T-cell (primary cell): Measurements from ENCODE around the gene POU4F3. TPM values are rescaled to one million over a fixed set of nuclear protein-coding genes. Genes with fewer than 3 reads are reported as not detected.

Experiments used
- ATAC-seq, 4 experiments: fragments of 200-7000 bp in 3 of 4; fragments of 150-1000 bp in 1 of 4; cut with Tn5 transposase; replicated peaks in 1 of 4; 1 replicate in 3 of 4; 2 replicates in 1 of 4; pipeline ENCODE4 v1.10.0; 2021; ENCODE audit warnings: moderate library complexity in 3 of 4, mild to moderate bottlenecking in 2 of 4, moderate number of reproducible peaks in 1 of 4
- CTCF ChIA-PET, 2 donors: fragments of 300-600 bp; sonication (Branson Sonifier 250); formaldehyde crosslinking; loops; one replicate each; lab custom pipeline; 2022; ENCODE audit warnings: antibody characterized with exemption in 2 of 2; lab: Charles Lee
- POLR2A ChIA-PET, 2 donors: fragments of 300-600 bp; sonication (Branson Sonifier 250); formaldehyde crosslinking; loops; one replicate each; lab custom pipeline; 2022; ENCODE audit warnings: antibody characterized with exemption in 2 of 2; lab: Charles Lee
- DNase-seq, 35 experiments: peaks; one replicate each; pipeline versions ENCODE4 v3.0.0 to v3.0.0-alpha.2; 2013 to 2023
- H3K27ac ChIP-seq: one replicate; pipeline ENCODE4 v1.5.1; 2013; ENCODE audit warnings: low read length
- H3K27me3 ChIP-seq, 2 experiments: replicated peaks in 1 of 2; 1 replicate in 1 of 2; 2 replicates in 1 of 2; pipeline versions ENCODE4 v1.6.1 to v1.7.0; 2013; ENCODE audit warnings: low read length in 1 of 2, mixed read lengths in 1 of 2; ENCODE audit not compliant: control insufficient read depth in 2 of 2, insufficient read depth in 2 of 2; ENCODE audit errors: extremely low read depth in 1 of 2
- H3K36me3 ChIP-seq, 2 donors: 1 replicate in 1 of 2; 2 replicates in 1 of 2; pipeline versions ENCODE4 v1.6.1 to v1.7.0; 2013; ENCODE audit warnings: low read length in 1 of 2; ENCODE audit not compliant: control insufficient read depth in 2 of 2, insufficient read depth in 1 of 2; ENCODE audit errors: extremely low read depth in 1 of 2
- H3K4me1 ChIP-seq, 2 experiments: 1 replicate in 1 of 2; 2 replicates in 1 of 2; pipeline versions ENCODE4 v1.6.1 to v1.7.0; 2013; ENCODE audit warnings: low read length in 2 of 2, mixed read lengths in 1 of 2; ENCODE audit not compliant: insufficient read depth in 2 of 2, control insufficient read depth in 1 of 2; ENCODE audit errors: extremely low read depth in 1 of 2
- H3K4me3 ChIP-seq, 2 donors: 1 replicate in 1 of 2; 2 replicates in 1 of 2; pipeline versions ENCODE4 v1.5.1 to v1.7.0; 2013; ENCODE audit warnings: mild to moderate bottlenecking in 2 of 2, low read length in 1 of 2, moderate library complexity in 1 of 2; ENCODE audit not compliant: control insufficient read depth in 1 of 2; ENCODE audit errors: extremely low read depth in 1 of 2
- H3K9me3 ChIP-seq: 2 replicates; pipeline ENCODE4 v1.7.0; 2013
- H3K27ac Mint-ChIP-seq, 2 donors: one replicate each; pipeline ENCODE4 v1.8.0; 2020 to 2021; ENCODE audit warnings: mild to moderate bottlenecking in 2 of 2, mixed read lengths in 2 of 2
- H3K27me3 Mint-ChIP-seq, 2 donors: one replicate each; pipeline ENCODE4 v1.8.0; 2021 to 2022; ENCODE audit warnings: mixed read lengths in 2 of 2
- H3K36me3 Mint-ChIP-seq: one replicate; pipeline ENCODE4 v1.8.0; 2021; ENCODE audit warnings: mixed read lengths
- H3K4me1 Mint-ChIP-seq, 3 donors: one replicate each; pipeline ENCODE4 v1.8.0; 2020 to 2022; ENCODE audit warnings: mixed read lengths in 3 of 3, mild to moderate bottlenecking in 1 of 3
- H3K4me3 Mint-ChIP-seq, 3 donors: one replicate each; pipeline ENCODE4 v1.8.0; 2020 to 2022; ENCODE audit warnings: mild to moderate bottlenecking in 3 of 3, mixed read lengths in 3 of 3, moderate library complexity in 3 of 3
- H3K9me3 Mint-ChIP-seq, 3 donors: one replicate each; pipeline ENCODE4 v1.8.0; 2020 to 2022; ENCODE audit warnings: mixed read lengths in 3 of 3
- WGBS: methylation state at CpG from one replicate; pipeline ENCODE4 v1.1.5; 2013; ENCODE audit warnings: missing lambda C conversion rate; ENCODE audit not compliant: insufficient coverage; 5-methylcytosine and 5-hydroxymethylcytosine counted together
- total RNA-seq, 35 experiments: library from RNA in 6 of 35; stranded (reverse) in 6 of 35; fragments of 120-200 nt in 1 of 35; gene quantifications; one replicate each; pipeline versions ENCODE4 v1.2.1 to v1.2.4 and lab custom pipeline; 2013 to 2026

POU4F3 gene
- total RNA-seq, 5 donors from 2014 or later (not counting 1 experiment from before 2014, with no cell fraction given) = 0.10 to 0.19 TPM; not detected in 3

- Mint-ChIP-seq H3K27me3 (peaks cover 19 to 44% of the 10 kb centered on the region in 2 donors), H3K27ac (no peak overlapping the region), H3K9me3 (peaks cover 0 to 7% (median 0%) of the 10 kb centered on the region in 3 donors), H3K4me1 (no peaks in the 10 kb centered on the region), H3K36me3 (no peaks in the 10 kb centered on the region), H3K4me3 (no peak overlapping the region)
- ATAC-seq (no peak), DNase-seq (no peak)
- POLR2A ChIA-PET = no interaction called here
- no peak overlapping the region for H3K4me3 ChIP-seq
- WGBS = no CpG with 5 or more reads among the region's 2 CpGs
- H3K9me3 ChIP-seq = no peaks in the 10 kb centered on the region
- no peaks in the 10 kb centered on the region for H3K4me1 ChIP-seq
- CTCF ChIA-PET = interaction anchor here in 1 of 2 donors (1.4 kb wide), 1 partner anchor 10 kb away, joined by 4 read pairs; no protein-coding TSS in a partner anchor
- peaks cover 3 to 13% of the 10 kb centered on the region in 2 experiments for H3K27me3 ChIP-seq
- no peak overlapping the region for H3K27ac ChIP-seq
- no peaks in the 10 kb centered on the region for H3K36me3 ChIP-seq
Measured at GRCh38 chr5:146376821-146377220, 38.2 kb downstream of the POU4F3 start.

GRCh38 chr5:146378986-146379385 lies 40.3 kb downstream of the POU4F3 start:
- no peaks in the 10 kb centered on the region for H3K4me1 ChIP-seq
- H3K4me3 Mint-ChIP-seq = no peak overlapping the region
- WGBS = 61% methylated on average over 25 of the region's 25 CpGs
- H3K4me1 Mint-ChIP-seq = no peaks in the 10 kb centered on the region
- no peaks in the 10 kb centered on the region for H3K36me3 ChIP-seq
- no peak for ATAC-seq
- no peaks in the 10 kb centered on the region for H3K9me3 ChIP-seq
- H3K36me3 Mint-ChIP-seq = no peaks in the 10 kb centered on the region
- ChIA-PET CTCF (no interaction called here), POLR2A (no interaction called here)
- peaks cover 3 to 13% of the 10 kb centered on the region in 2 experiments for H3K27me3 ChIP-seq
- no peak for DNase-seq
- H3K9me3 Mint-ChIP-seq = peaks cover 0 to 7% (median 0%) of the 10 kb centered on the region in 3 donors
- no peak overlapping the region for H3K27ac ChIP-seq
- H3K4me3 ChIP-seq = no peak overlapping the region
- no peak overlapping the region for H3K27ac Mint-ChIP-seq
- peaks cover 19 to 40% of the 10 kb centered on the region in 2 donors for H3K27me3 Mint-ChIP-seq

- no peaks in the 10 kb centered on the region for H3K36me3 Mint-ChIP-seq
- WGBS = no CpG with 5 or more reads among the region's 2 CpGs
- H3K4me1 ChIP-seq = no peaks in the 10 kb centered on the region
Measured at GRCh38 chr5:146380714-146381113, 42.1 kb downstream of the POU4F3 start.

DNA sequence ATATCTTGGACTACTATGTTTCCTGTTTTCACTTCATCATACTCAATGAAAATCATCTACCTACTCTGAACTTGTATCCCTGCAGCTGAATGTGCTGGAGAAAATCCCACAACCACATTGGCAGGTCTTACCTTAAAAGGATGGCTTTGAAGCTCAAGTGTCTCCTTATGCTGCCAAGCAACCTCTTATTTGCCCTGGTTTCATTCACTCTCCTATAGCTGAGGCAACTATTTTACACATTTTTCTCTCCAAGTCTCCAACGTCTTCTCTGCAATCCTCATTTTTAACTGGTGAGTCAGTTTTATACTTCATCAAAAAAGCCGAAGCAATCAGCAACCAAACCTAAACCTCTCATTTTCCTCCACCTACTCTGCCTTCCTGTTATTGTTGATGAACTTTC lies 49.7 kb downstream of the POU4F3 start:
- H3K27me3 ChIP-seq = no peaks in the 10 kb centered on the region
- H3K9me3 ChIP-seq = no peaks in the 10 kb centered on the region
- Mint-ChIP-seq H3K27ac (no peak overlapping the region), H3K4me1 (no peaks in the 10 kb centered on the region), H3K27me3 (peaks cover 3 to 6% of the 10 kb centered on the region in 2 donors), H3K36me3 (no peaks in the 10 kb centered on the region), H3K9me3 (no peaks in the 10 kb centered on the region), H3K4me3 (no peak overlapping the region)
- H3K4me3 ChIP-seq = no peak overlapping the region
- WGBS = 53% methylated on average over 2 of the region's 2 CpGs
- ChIA-PET CTCF (no interaction called here), POLR2A (no interaction called here)
- ATAC-seq (no peak), DNase-seq (no peak)
- H3K27ac ChIP-seq = no peak overlapping the region
- H3K36me3 ChIP-seq = no peaks in the 10 kb centered on the region
- H3K4me1 ChIP-seq = no peaks in the 10 kb centered on the region

More at GRCh38 chr5:146380714-146381113, 42.1 kb downstream of the POU4F3 start:
- peaks cover 0 to 7% (median 0%) of the 10 kb centered on the region in 3 donors for H3K9me3 Mint-ChIP-seq
- ChIA-PET CTCF (no interaction called here), POLR2A (no interaction called here)
- peaks cover 22 to 42% of the 10 kb centered on the region in 2 donors for H3K27me3 Mint-ChIP-seq
- no peak overlapping the region for H3K27ac Mint-ChIP-seq
- ATAC-seq (no peak), DNase-seq (no peak)
- Histone ChIP-seq H3K9me3 (no peaks in the 10 kb centered on the region), H3K27ac (no peak overlapping the region), H3K27me3 (peaks cover 3 to 13% of the 10 kb centered on the region in 2 experiments), H3K4me3 (no peak overlapping the region), H3K36me3 (no peaks in the 10 kb centered on the region)
- no peaks in the 10 kb centered on the region for H3K4me1 Mint-ChIP-seq
- H3K4me3 Mint-ChIP-seq = no peak overlapping the region

DNA sequence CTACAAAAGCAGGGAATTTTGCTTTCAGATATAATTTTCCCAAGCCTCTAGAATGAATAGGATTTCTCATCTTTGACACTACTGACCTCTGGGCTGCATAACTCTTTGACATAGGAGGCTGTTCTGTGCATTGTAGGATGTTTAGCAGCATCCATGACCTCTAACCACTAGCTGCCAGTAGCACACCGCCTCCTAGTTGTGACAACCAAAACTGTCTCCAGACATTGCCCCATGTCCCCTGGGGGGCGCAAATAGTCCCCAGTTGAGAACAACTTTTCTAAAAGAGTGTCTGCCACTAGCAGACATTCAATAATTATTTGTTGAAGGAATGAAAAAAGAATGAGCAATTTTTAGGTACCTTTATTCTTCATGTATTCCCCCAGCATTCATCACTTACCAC lies 51.8 kb downstream of the POU4F3 start:
- no peaks in the 10 kb centered on the region for H3K36me3 Mint-ChIP-seq

More for the DNA sequence above, 51.8 kb downstream of the POU4F3 start:
- Mint-ChIP-seq H3K9me3 (no peaks in the 10 kb centered on the region), H3K27me3 (peaks cover 9 to 12% of the 10 kb centered on the region in 2 donors), H3K4me3 (no peak overlapping the region), H3K4me1 (no peaks in the 10 kb centered on the region), H3K27ac (no peak overlapping the region)
- ChIA-PET POLR2A (no interaction called here), CTCF (no interaction called here)
- no peak overlapping the region for H3K4me3 ChIP-seq
- H3K27me3 ChIP-seq = peaks cover 0 to 6% of the 10 kb centered on the region in 2 experiments
- 80% methylated on average over 1 of the region's 2 CpGs for WGBS
- DNase-seq = no peak
- no peaks in the 10 kb centered on the region for H3K9me3 ChIP-seq
- no peaks in the 10 kb centered on the region for H3K36me3 ChIP-seq
- H3K27ac ChIP-seq = no peak overlapping the region
- no peaks in the 10 kb centered on the region for H3K4me1 ChIP-seq
- no peak for ATAC-seq

Other genes with a start within 250 kb of the POU4F3 start
- gene PLAC8L1, start 233.3 kb upstream of the POU4F3 start, total RNA-seq = 1 to 10 TPM in 1 of 5 donors, under 1 TPM in 2, not detected in 2; 0.43 to 1.4 (median 0.60) TPM
- gene LARS1, start 156.2 kb upstream of the POU4F3 start, total RNA-seq = 100 to 1,000 TPM in 3 of 5 donors, 10 to 100 TPM in 2; 76.2 to 150 (median 138) TPM
- 10 to 100 TPM; 19.1 to 26.1 (median 24.9) TPM for gene RBM27, start 135.2 kb upstream of the POU4F3 start, total RNA-seq
- 100 to 1,000 TPM in 1 of 5 donors, 10 to 100 TPM in 4; 67.4 to 113 (median 75.1) TPM for gene TCERG1, start 108.5 kb downstream of the POU4F3 start, total RNA-seq
- not detected for gene GPR151, start 177.4 kb downstream of the POU4F3 start, total RNA-seq